ENCODE data around the gene HEPACAM2. TPM values are rescaled to one million over a fixed set of nuclear protein-coding genes. Genes with fewer than 3 reads are reported as not detected.

Gene HEPACAM2
- polyA plus RNA-seq, 2 of the 4 experiments (the other 2 are of a cell fraction): 0.05 TPM; not detected in 1

DNA sequence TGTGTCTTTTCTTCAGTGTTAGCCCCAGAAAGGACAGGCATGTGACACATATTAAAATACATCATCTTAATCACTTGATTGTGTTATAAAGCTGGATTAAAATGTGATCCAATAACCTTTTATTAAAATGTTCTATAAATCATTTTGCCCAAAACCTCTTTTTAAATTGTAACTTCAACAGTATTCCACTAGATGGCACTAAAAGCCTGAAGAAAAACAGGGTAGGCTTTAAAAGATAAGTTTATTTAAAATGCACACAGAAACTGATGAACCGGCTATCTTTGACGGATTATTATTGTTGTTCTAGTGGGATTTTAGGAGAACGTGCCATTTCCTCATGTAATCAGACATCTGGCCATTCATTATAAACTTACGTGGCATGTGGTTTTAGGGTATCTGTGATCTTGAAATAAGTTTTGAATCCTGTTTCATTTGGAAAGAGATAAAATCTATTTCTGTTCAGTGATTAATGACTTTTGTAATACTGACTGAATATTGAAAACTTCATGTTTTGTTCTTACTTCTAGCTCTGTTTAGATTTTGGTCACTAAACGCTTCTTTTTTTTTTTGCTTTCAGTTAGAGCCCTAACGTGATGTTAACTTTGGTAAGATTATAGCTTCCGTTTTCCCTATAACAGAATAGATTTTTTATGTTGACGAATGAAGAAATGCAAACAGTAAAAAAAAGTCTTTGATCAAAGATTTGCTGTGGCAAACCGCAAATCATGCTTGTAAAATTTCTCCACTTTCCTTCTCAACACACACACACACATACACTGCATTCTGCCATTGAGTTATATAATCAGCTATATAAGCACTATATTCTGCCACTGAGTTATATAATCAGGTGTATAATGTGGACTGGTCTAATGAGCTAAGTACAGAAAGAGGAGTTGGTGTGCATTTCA, 19.5 kb upstream of the HEPACAM2 start:
- CTCF ChIA-PET: interaction anchor here (0.5 to 2.7 kb wide), 10 partner anchors 9 to 376 kb away, joined by 3 to 20 read pairs (median 4); no protein-coding TSS in a partner anchor
- Histone ChIP-seq H3K27ac (no peak overlapping the region), H3K4me2 (no peak overlapping the region; the same call in 2 of the 3 replicates), H3K9me3 (no peaks in the 10 kb centered on the region), H3K4me3 (no peak overlapping the region), H3K4me1 (no peaks in the 10 kb centered on the region)
- FAIRE-seq: no peak
- 56% methylated on average over 9 of the region's 9 CpGs for WGBS (ENCODE audit: missing lambda C conversion rate)
- ATAC-seq: no peak
- TF ChIP-seq RAD21 (conservative IDR thresholded peaks at IDR 0.05 in 1 of 2, IDR thresholded peaks at IDR 0.05 in 1 of 2): peak; percentile 66 to 83
- TF ChIP-seq RNF2 (IDR thresholded peaks at IDR 0.05; ENCODE audit: borderline replicate concordance, low read depth): no peak
- TF ChIP-seq, protein P1, sequence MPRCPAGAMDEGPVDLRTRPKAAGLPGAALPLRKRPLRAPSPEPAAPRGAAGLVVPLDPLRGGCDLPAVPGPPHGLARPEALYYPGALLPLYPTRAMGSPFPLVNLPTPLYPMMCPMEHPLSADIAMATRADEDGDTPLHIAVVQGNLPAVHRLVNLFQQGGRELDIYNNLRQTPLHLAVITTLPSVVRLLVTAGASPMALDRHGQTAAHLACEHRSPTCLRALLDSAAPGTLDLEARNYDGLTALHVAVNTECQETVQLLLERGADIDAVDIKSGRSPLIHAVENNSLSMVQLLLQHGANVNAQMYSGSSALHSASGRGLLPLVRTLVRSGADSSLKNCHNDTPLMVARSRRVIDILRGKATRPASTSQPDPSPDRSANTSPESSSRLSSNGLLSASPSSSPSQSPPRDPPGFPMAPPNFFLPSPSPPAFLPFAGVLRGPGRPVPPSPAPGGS (IDR thresholded peaks at IDR 0.05): no peak
- TF ChIP-seq, protein P2, sequence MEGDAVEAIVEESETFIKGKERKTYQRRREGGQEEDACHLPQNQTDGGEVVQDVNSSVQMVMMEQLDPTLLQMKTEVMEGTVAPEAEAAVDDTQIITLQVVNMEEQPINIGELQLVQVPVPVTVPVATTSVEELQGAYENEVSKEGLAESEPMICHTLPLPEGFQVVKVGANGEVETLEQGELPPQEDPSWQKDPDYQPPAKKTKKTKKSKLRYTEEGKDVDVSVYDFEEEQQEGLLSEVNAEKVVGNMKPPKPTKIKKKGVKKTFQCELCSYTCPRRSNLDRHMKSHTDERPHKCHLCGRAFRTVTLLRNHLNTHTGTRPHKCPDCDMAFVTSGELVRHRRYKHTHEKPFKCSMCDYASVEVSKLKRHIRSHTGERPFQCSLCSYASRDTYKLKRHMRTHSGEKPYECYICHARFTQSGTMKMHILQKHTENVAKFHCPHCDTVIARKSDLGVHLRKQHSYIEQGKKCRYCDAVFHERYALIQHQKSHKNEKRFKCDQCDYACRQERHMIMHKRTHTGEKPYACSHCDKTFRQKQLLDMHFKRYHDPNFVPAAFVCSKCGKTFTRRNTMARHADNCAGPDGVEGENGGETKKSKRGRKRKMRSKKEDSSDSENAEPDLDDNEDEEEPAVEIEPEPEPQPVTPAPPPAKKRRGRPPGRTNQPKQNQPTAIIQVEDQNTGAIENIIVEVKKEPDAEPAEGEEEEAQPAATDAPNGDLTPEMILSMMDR (IDR thresholded peaks at IDR 0.05): peak; percentile 81
- peak; percentile 61; the same call in 2 of the 3 replicates for TF ChIP-seq SMC3 (IDR thresholded peaks at IDR 0.05)
- POLR2A ChIA-PET: no interaction called here
- peak in 1 of 2 experiments; percentile 20 for DNase-seq (ENCODE audit: low read depth in 1 of 2, low spot score in 1 of 2)

DNA sequence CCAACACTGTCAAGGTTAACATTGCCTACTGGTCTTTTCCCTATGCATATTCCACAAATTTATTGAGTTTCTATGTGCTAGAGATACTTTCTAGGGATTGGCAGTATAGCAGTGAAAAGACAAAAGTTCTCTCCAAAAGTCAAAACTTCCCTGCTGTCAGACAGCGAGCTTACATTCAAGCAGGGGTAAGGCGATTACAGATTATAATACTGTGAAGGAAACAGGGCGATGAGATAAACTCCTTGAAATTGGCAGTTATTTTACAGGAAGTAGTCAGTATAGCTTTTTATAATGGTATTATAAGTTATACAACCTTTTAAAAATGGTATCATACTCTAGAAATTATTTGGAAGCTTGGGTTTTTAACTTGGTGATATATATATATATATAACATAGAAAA, 15.8 kb upstream of the HEPACAM2 start:
- Histone ChIP-seq H3K9me3 (no peaks in the 10 kb centered on the region), H3K4me3 (no peak overlapping the region), H3K27ac (no peak overlapping the region), H3K4me1 (no peaks in the 10 kb centered on the region), H3K4me2 (no peak overlapping the region)
- 96% methylated on average over 3 of the region's 3 CpGs for WGBS (ENCODE audit: missing lambda C conversion rate)
- TF ChIP-seq RCOR1 (IDR thresholded peaks at IDR 0.05; ENCODE audit: low read depth, low read length) (no peak), RARB (CRISPR knock-in tag; IDR thresholded peaks at IDR 0.05) (no peak), HOXB13 (CRISPR knock-in tag; IDR thresholded peaks at IDR 0.05; ENCODE audit: low read depth) (no peak), CBX2 (IDR thresholded peaks at IDR 0.05; ENCODE audit: borderline replicate concordance, low read depth) (no peak), JUNB (IDR thresholded peaks at IDR 0.05) (no peak), RNF2 (IDR thresholded peaks at IDR 0.05; ENCODE audit: borderline replicate concordance, low read depth) (no peak), MYC (IDR thresholded peaks at IDR 0.05; ENCODE audit: borderline replicate concordance, low read length) (no peak)
- TF ChIP-seq, protein P3, sequence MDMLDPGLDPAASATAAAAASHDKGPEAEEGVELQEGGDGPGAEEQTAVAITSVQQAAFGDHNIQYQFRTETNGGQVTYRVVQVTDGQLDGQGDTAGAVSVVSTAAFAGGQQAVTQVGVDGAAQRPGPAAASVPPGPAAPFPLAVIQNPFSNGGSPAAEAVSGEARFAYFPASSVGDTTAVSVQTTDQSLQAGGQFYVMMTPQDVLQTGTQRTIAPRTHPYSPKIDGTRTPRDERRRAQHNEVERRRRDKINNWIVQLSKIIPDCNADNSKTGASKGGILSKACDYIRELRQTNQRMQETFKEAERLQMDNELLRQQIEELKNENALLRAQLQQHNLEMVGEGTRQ (IDR thresholded peaks at IDR 0.05): no peak
- ChIA-PET POLR2A (no interaction called here), CTCF (interaction anchor here (3.2 kb wide), 1 partner anchor 13 kb away, joined by 8 read pairs; no protein-coding TSS in a partner anchor)
- ATAC-seq (no peak), DNase-seq (ENCODE audit: low read depth in 1 of 2, low spot score in 1 of 2) (no peak), FAIRE-seq (no peak)

DNA sequence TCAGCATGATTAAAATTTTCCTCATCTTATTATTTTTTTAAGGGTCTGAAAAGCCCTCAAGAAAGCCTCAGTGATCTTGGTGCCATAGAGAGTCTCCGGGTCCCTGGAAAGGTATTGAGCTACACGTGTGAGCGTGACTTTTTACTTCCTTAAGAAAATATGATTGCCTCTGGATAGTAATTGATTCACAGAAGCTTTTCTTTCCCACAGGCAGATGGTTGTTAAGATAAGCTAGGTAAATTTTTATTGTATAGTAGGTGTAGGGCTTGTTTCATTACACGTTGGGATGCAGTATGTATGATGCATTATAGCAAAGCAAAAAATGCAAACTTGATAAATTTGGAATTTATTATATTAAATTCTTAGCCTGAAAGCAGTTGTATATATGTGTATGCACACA, 13.6 kb upstream of the HEPACAM2 start:
- Histone ChIP-seq H3K4me3 (no peak overlapping the region), H3K4me1 (no peaks in the 10 kb centered on the region), H3K9me3 (no peaks in the 10 kb centered on the region), H3K4me2 (no peak overlapping the region), H3K27ac (no peak overlapping the region)
- 92% methylated on average over 4 of the region's 4 CpGs for WGBS (ENCODE audit: missing lambda C conversion rate)
- TF ChIP-seq NFE2L2 (conservative IDR thresholded peaks at IDR 0.05; ENCODE audit: low read length): no peak
- TF ChIP-seq ZSCAN20 (CRISPR knock-in tag; IDR thresholded peaks at IDR 0.05): no peak
- TF ChIP-seq CBX8 (IDR thresholded peaks at IDR 0.05): no peak
- no peak for TF ChIP-seq HOXB5 (CRISPR knock-in tag; IDR thresholded peaks at IDR 0.05)
- TF ChIP-seq MAFK (IDR thresholded peaks at IDR 0.05; ENCODE audit: partially characterized antibody): no peak
- TF ChIP-seq SMC3 (IDR thresholded peaks at IDR 0.05): no peak
- TF ChIP-seq CHD2 (IDR thresholded peaks at IDR 0.05; ENCODE audit: low read length, partially characterized antibody): no peak
- TF ChIP-seq HOXA7 (CRISPR knock-in tag; IDR thresholded peaks at IDR 0.05): no peak
- TF ChIP-seq FOSB (CRISPR knock-in tag; IDR thresholded peaks at IDR 0.05): no peak
- TF ChIP-seq, protein P4, sequence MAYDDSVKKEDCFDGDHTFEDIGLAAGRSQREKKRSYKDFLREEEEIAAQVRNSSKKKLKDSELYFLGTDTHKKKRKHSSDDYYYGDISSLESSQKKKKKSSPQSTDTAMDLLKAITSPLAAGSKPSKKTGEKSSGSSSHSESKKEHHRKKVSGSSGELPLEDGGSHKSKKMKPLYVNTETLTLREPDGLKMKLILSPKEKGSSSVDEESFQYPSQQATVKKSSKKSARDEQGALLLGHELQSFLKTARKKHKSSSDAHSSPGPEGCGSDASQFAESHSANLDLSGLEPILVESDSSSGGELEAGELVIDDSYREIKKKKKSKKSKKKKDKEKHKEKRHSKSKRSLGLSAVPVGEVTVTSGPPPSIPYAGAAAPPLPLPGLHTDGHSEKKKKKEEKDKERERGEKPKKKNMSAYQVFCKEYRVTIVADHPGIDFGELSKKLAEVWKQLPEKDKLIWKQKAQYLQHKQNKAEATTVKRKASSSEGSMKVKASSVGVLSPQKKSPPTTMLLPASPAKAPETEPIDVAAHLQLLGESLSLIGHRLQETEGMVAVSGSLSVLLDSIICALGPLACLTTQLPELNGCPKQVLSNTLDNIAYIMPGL (CRISPR knock-in tag; IDR thresholded peaks at IDR 0.05; ENCODE audit: borderline replicate concordance): no peak
- CTCF ChIA-PET: interaction anchor here (0.7 to 3.2 kb wide), 3 partner anchors 11 to 341 kb away, joined by 3 to 8 read pairs (median 3); no protein-coding TSS in a partner anchor
- POLR2A ChIA-PET: no interaction called here
- ATAC-seq (no peak), DNase-seq (ENCODE audit: low read depth in 1 of 2, low spot score in 1 of 2) (no peak), FAIRE-seq (no peak)
